HG02852 (cell line): ENCODE measurements around the gene MS4A4A.
"Not testable (repeated sequence)": the region's sequence is repeated elsewhere in the genome, so short reads cannot be mapped to it uniquely, and the experiment has no call there.

Experiments
- ATAC-seq: cut with Tn5 transposase; IDR thresholded peaks from one replicate; pipeline ENCODE4 v1.9.1; 2021; ENCODE audit warnings: mild to moderate bottlenecking, moderate library complexity; ENCODE audit not compliant: unreplicated experiment

MS4A4A gene

GRCh38 chr11:60280412-60280811 is at the start of gene MS4A4A:
Gene MS4A4A, plus strand, starts transcription at chr11:60280666. Its CDS starts 10 bp downstream, at chr11:60280676.
- no peak for ATAC-seq

- no peak for ATAC-seq
Measured at GRCh38 chr11:60230681-60231080, 49.8 kb upstream of the MS4A4A start.

- ATAC-seq = no peak
Measured at GRCh38 chr11:60235321-60235720, 45.1 kb upstream of the MS4A4A start.

GRCh38 chr11:60240662-60241061 is 39.8 kb upstream of the MS4A4A start:
- no peak for ATAC-seq

GRCh38 chr11:60241786-60242185 is 38.7 kb upstream of the MS4A4A start:
- no peak for ATAC-seq

- no peak for ATAC-seq
Measured at GRCh38 chr11:60242740-60243239, 37.7 kb upstream of the MS4A4A start, which contains the start of gene MS4A4E. Gene MS4A4E, minus strand, starts transcription at chr11:60243137. Its CDS starts 13,082 bp downstream, at chr11:60230055.

GRCh38 chr11:60251485-60252212 is 28.8 kb upstream of the MS4A4A start:
- ATAC-seq = no peak

- ATAC-seq = no peak
Measured at GRCh38 chr11:60252213-60253108, 28.0 kb upstream of the MS4A4A start.

- no peak for ATAC-seq
Measured at GRCh38 chr11:60257956-60258722, 22.3 kb upstream of the MS4A4A start.

GRCh38 chr11:60261014-60261413 is 19.5 kb upstream of the MS4A4A start:
- ATAC-seq = no peak

GRCh38 chr11:60263402-60263801 is 17.1 kb upstream of the MS4A4A start:
- no peak for ATAC-seq

- ATAC-seq = no peak
Measured at GRCh38 chr11:60264644-60265043, 15.8 kb upstream of the MS4A4A start.

- no peak for ATAC-seq
Measured at GRCh38 chr11:60265373-60266214, 14.9 kb upstream of the MS4A4A start.

- no peak for ATAC-seq
Measured at GRCh38 chr11:60274416-60274815, 6.0 kb upstream of the MS4A4A start.

- no peak for ATAC-seq
Measured at GRCh38 chr11:60281485-60281884, 1.0 kb downstream of the MS4A4A start.

- ATAC-seq = no peak
Measured at GRCh38 chr11:60282286-60282685, 1.8 kb downstream of the MS4A4A start.

- not testable (repeated sequence) for ATAC-seq
Measured at GRCh38 chr11:60285411-60286126, 5.1 kb downstream of the MS4A4A start.

GRCh38 chr11:60288531-60288930 is 8.1 kb downstream of the MS4A4A start:
- ATAC-seq = no peak

GRCh38 chr11:60292145-60292544 is 11.7 kb downstream of the MS4A4A start:
- ATAC-seq = no peak
